A673 (cell line): ENCODE results near the gene TMSB4X.

Experiments used
- CTCF ChIP-seq: fragments of 300-800, 200-600 bp; sonication (generic); conservative IDR thresholded peaks from 2 replicates; pipeline ENCODE4 v1.5.1; 2017; ENCODE audit warnings: low read depth, mild to moderate bottlenecking, antibody characterized with exemption, low read length, moderate library complexity, mixed read lengths
- EZH2 ChIP-seq: fragments of 200-600 bp; sonication (generic); IDR thresholded peaks from 2 replicates; pipeline ENCODE4 v1.6.1; 2017; ENCODE audit warnings: borderline replicate concordance, low read depth, mild to moderate bottlenecking, mixed read lengths, antibody characterized with exemption, low read length; ENCODE audit not compliant: poor library complexity, severe bottlenecking

- TF ChIP-seq CTCF (no peak), EZH2 (no peak)
Observed at GRCh38 chrX:12972878-12973560, 1.9 kb upstream of the TMSB4X start.
